GM12878 (cell line): ENCODE results near the gene EIF3M. TPM values are rescaled to one million over a fixed set of nuclear protein-coding genes. Genes with fewer than 3 reads are reported as not detected.

ENCODE experiments used
- ATAC-seq: fragments of 200-7000 bp; cut with Tn5 transposase; 3 replicates; pipeline ENCODE4 v1.9.1; 2020; ENCODE audit warnings: mild to moderate bottlenecking, moderate library complexity
- BruUV-seq: library from RNA; stranded (reverse); fragments of 400-500 nt; replicated peaks from 2 replicates; lab custom pipeline; 2021; lab: Mats Ljungman, UMichigan
- CTCF ChIA-PET: fragments of 300-600 bp; sonication (Branson Sonifier 250); formaldehyde crosslinking; extraction: SDS; loops from one replicate; lab custom pipeline; 2021; ENCODE audit warnings: inconsistent platforms; lab: Yijun Ruan, JAX
- POLR2A ChIA-PET: fragments of 350-600 bp; formaldehyde crosslinking; extraction: SDS; loops from one replicate; lab custom pipeline; 2021; ENCODE audit warnings: inconsistent platforms; lab: Charles Lee
- RAD21 ChIA-PET: fragments of 300-600 bp; sonication (Branson Sonifier 250); formaldehyde crosslinking; loops from one replicate; lab custom pipeline; 2023; ENCODE audit warnings: antibody characterized with exemption; ENCODE audit not compliant: unreplicated experiment; lab: Charles Lee
- SMC1A ChIA-PET: fragments of 300-600 bp; sonication (Branson Sonifier 250); formaldehyde crosslinking; loops from one replicate; lab custom pipeline; 2023; ENCODE audit not compliant: unreplicated experiment, uncharacterized antibody; lab: Charles Lee
- DNase-seq: peaks from one replicate; pipeline ENCODE4 v3.0.0-alpha.2; 2011; ENCODE audit warnings: low read depth, low spot score
- FAIRE-seq: peaks from 3 replicates; lab custom pipeline; 2011; peaks lifted over from hg19 to GRCh38; lab: Jason Lieb, UNC
- H2AFZ ChIP-seq: 2 replicates; pipeline ENCODE4 v1.6.0; 2011; ENCODE audit warnings: low read depth, low read length, control low read depth; ENCODE audit not compliant: control insufficient read depth
- H3K27ac ChIP-seq: 2 replicates; pipeline ENCODE4 v1.5.1; 2011; ENCODE audit warnings: control low read depth; ENCODE audit not compliant: control insufficient read depth, insufficient read depth
- H3K27me3 ChIP-seq, 2 experiments: replicated peaks in 1 of 2; 2 replicates each; pipeline versions ENCODE4 v1.6.0 to v1.6.1; 2011; ENCODE audit warnings: low read length in 1 of 2; ENCODE audit not compliant: control insufficient read depth in 2 of 2, insufficient read depth in 2 of 2
- H3K36me3 ChIP-seq, 2 experiments: 2 replicates each; pipeline ENCODE4 v1.5.1; 2011; ENCODE audit warnings: low read length in 1 of 2; ENCODE audit not compliant: control insufficient read depth in 2 of 2, insufficient read depth in 2 of 2
- H3K4me1 ChIP-seq: 2 replicates; pipeline ENCODE4 v1.6.1; 2011; ENCODE audit warnings: mild to moderate bottlenecking, low read length, moderate library complexity, mixed read lengths; ENCODE audit not compliant: control insufficient read depth, insufficient read depth
- H3K4me2 ChIP-seq: 2 replicates; pipeline ENCODE4 v1.6.0; 2011; ENCODE audit warnings: control low read depth; ENCODE audit not compliant: control insufficient read depth, insufficient read depth
- H3K4me3 ChIP-seq: fragments of 200-600 bp; sonication (generic); 2 replicates; pipeline ENCODE4 v1.5.1; 2016
- H3K79me2 ChIP-seq: 2 replicates; pipeline ENCODE4 v1.6.0; 2011; ENCODE audit warnings: low read length; ENCODE audit not compliant: control insufficient read depth, insufficient read depth
- H3K9ac ChIP-seq: 2 replicates; pipeline ENCODE4 v1.8.0; 2011; ENCODE audit warnings: low read length, control low read depth, mixed read lengths; ENCODE audit not compliant: control insufficient read depth, insufficient read depth
- H3K9me3 ChIP-seq: replicated peaks from 3 replicates; pipeline ENCODE4 v1.5.1; 2011; ENCODE audit warnings: mild to moderate bottlenecking, low read length; ENCODE audit not compliant: control insufficient read depth, insufficient read depth
- H4K20me1 ChIP-seq: 2 replicates; pipeline ENCODE4 v1.6.0; 2011; ENCODE audit not compliant: control insufficient read depth, insufficient read depth
- ATF7 ChIP-seq: fragments of 450-650 bp; IDR thresholded peaks from 2 replicates; pipeline ENCODE4 v1.6.1; 2016; ENCODE audit warnings: low read depth, mild to moderate bottlenecking
- E2F8 ChIP-seq: fragments of 450-650 bp; IDR thresholded peaks from 2 replicates; pipeline ENCODE4 v1.6.1; 2018; ENCODE audit warnings: mild to moderate bottlenecking, low read depth, moderate library complexity; ENCODE audit not compliant: partially characterized antibody
- EZH2 ChIP-seq: IDR thresholded peaks from 2 replicates; pipeline ENCODE4 v1.6.1; 2012; ENCODE audit warnings: low read depth, mild to moderate bottlenecking, control low read depth, inconsistent platforms, low read length, borderline replicate concordance; ENCODE audit not compliant: control insufficient read depth
- NR2F1 ChIP-seq: fragments of 450-650 bp; conservative IDR thresholded peaks from 2 replicates; pipeline ENCODE4 v1.6.1; 2017; ENCODE audit warnings: mild to moderate bottlenecking
- WGBS: methylation state at CpG from one replicate; pipeline ENCODE4 v1.1.6; 2016; ENCODE audit warnings: low lambda C conversion rate; ENCODE audit not compliant: insufficient replicate concordance, insufficient coverage; ENCODE audit errors: missing lambda C conversion rate; 5-methylcytosine and 5-hydroxymethylcytosine counted together
- in situ Hi-C: fragments of 300-500 bp; cut with MboI; formaldehyde crosslinking; loops from 9 replicates; pipeline ENCODE4 v1.14.3; 2018; ENCODE audit warnings: mixed read lengths
- intact Hi-C: fragments of 100-400 bp; cut with micrococcal nuclease; formaldehyde crosslinking; loops from one replicate; pipeline ENCODE4 v1.14.2; 2022; ENCODE audit not compliant: unreplicated experiment
- polyA plus RNA-seq, 11 experiments: library from polyadenylated mRNA; depleted of rRNA in 4 of 11; unstranded in 6 of 11; stranded (reverse) in 5 of 11; fragments of >200 nt; fragmentation: Nextera tagmentation in 4 of 11; fragmentation: Illumina TruSeq in 1 of 11; extraction: Ambion mirVana in 4 of 11; extraction: Trizol in 1 of 11; gene quantifications; 1 replicate in 1 of 11; 2 replicates in 10 of 11; pipeline versions ENCODE4 v1.2.1 to v1.2.3, GENCODE V29; 2011 to 2016; ENCODE audit warnings: inconsistent platforms in 2 of 11, missing spikeins in 2 of 11, low read depth in 1 of 11
- total RNA-seq, 4 experiments: library from RNA; depleted of rRNA in 3 of 4; stranded (reverse); fragments of >200 nt in 3 of 4; fragmentation: Illumina TruSeq in 1 of 4; extraction: Trizol in 1 of 4; gene quantifications; 2 replicates each; pipeline versions ENCODE4 v1.2.1 to v1.2.3, GENCODE V29; 2013 to 2021

Gene EIF3M
- total and polyA plus RNA-seq, 10 of the 15 experiments (the other 5 are each of a cell fraction or from before 2014, with no cell fraction given), result 392 to 1,205 (median 593) TPM

DNA sequence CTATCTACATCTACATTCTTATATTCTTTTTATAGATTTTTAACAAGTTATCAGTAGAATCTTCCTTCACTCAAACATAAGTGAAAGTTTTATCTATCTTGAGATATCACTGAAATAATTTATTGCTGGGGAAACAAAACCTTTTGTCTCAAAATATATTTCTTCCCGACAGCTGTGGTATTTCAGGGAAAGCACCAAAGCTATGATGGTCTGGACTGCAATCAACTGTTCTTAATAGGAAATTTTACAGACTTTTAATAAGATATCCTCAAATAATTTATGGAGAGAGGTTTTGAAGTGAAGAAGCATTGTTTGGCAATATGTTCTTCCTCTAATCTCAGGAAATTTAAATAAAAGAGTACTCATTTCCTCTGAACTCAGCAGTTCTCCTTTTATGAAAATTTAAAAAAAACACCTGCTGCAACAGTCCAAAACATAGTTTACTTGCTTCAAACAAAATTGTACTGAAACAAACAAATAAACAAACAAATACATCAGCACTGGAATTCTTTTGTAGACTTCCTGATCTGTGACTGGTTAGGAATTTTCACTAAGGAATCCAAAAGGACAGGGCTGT is 33.9 kb upstream of the EIF3M start:
- BruUV-seq, result no TSS peak
- no peak for FAIRE-seq

More for the DNA sequence above, 33.9 kb upstream of the EIF3M start:
- Histone ChIP-seq H3K79me2 (no peaks in the 10 kb centered on the region), H4K20me1 (no peaks in the 10 kb centered on the region), H3K4me3 (no peak overlapping the region), H3K27ac (no peak overlapping the region), H3K9me3 (no peaks in the 10 kb centered on the region), H3K27me3 (no peaks in the 10 kb centered on the region), H3K36me3 (no peaks in the 10 kb centered on the region), H3K4me2 (no peak overlapping the region), H2AFZ (no peak overlapping the region), H3K4me1 (no peaks in the 10 kb centered on the region), H3K9ac (no peak overlapping the region)
- in situ Hi-C loops (no loop called here), intact Hi-C loops (no loop called here)
- DNase-seq, result no peak
- TF ChIP-seq ATF7 (no peak), EZH2 (no peak), E2F8 (no peak), NR2F1 (no peak)
- SMC1A ChIA-PET, result interaction anchor here (0.6 kb wide), 1 partner anchor 329 kb away, joined by 3 read pairs; no protein-coding TSS in a partner anchor
- POLR2A ChIA-PET, result no interaction called here
- no peak for ATAC-seq
- CTCF ChIA-PET, result interaction anchor here (0.6 kb wide), 1 partner anchor 82 kb away, joined by 3 read pairs; no protein-coding TSS in a partner anchor
- WGBS, result 0% methylated on average over 1 of the region's 1 CpG
- RAD21 ChIA-PET, result interaction anchor here (0.7 kb wide), 1 partner anchor 13 kb away, joined by 4 read pairs; no protein-coding TSS in a partner anchor
